K562 (cell line): Measurements from ENCODE around the gene DAW1. TPM values are rescaled to one million over a fixed set of nuclear protein-coding genes. Genes with fewer than 3 reads are reported as not detected.

Source experiments
- ATAC-seq: fragments of 200-7000 bp; cut with Tn5 transposase; 3 replicates; pipeline ENCODE4 v1.9.1; 2020; ENCODE audit warnings: moderate library complexity
- BruUV-seq: library from RNA; stranded (reverse); fragments of 400-500 nt; replicated peaks from 2 replicates; lab custom pipeline; 2021; lab: Mats Ljungman, UMichigan
- CTCF ChIA-PET: fragments of 300-600 bp; formaldehyde crosslinking; extraction: SDS; loops from one replicate; lab custom pipeline; 2021; ENCODE audit warnings: low intra/inter-chr PET ratio; lab: Yijun Ruan, JAX
- POLR2A ChIA-PET: fragments of 300-600, 350-650 bp; sonication (Branson Sonifier 250); formaldehyde crosslinking; extraction: SDS; loops from one replicate; lab custom pipeline; 2021; ENCODE audit warnings: antibody characterized with exemption, inconsistent platforms; lab: Yijun Ruan, JAX
- DNase-seq, 4 experiments: peaks; one replicate each; pipeline versions ENCODE4 v3.0.0 to v3.0.0-alpha.2; 2011 to 2018; ENCODE audit warnings: low spot score in 3 of 4, mixed read lengths in 3 of 4; ENCODE audit errors: extremely low read depth in 1 of 4
- FAIRE-seq: peaks from 2 replicates; lab custom pipeline; 2011; peaks lifted over from hg19 to GRCh38; lab: Jason Lieb, UNC
- H2AFZ ChIP-seq: 2 replicates; pipeline ENCODE4 v1.6.0; 2011; ENCODE audit warnings: low read depth, low read length, control low read depth, inconsistent platforms
- H3K27ac ChIP-seq: fragments of 200-600 bp; 3 replicates; pipeline ENCODE4 v1.8.0; 2011; ENCODE audit warnings: low read depth, mild to moderate bottlenecking, control low read depth, inconsistent platforms, low read length, moderate library complexity, mixed read lengths; ENCODE audit errors: extremely low read depth
- H3K27me3 ChIP-seq, 2 experiments: fragments of 300-600 bp in 1 of 2; 2 replicates in 1 of 2; 3 replicates in 1 of 2; pipeline versions ENCODE4 v1.6.0 to v1.8.0; 2011; ENCODE audit warnings: inconsistent platforms in 2 of 2, low read length in 2 of 2, mild to moderate bottlenecking in 1 of 2, mixed read lengths in 1 of 2, moderate library complexity in 1 of 2; ENCODE audit not compliant: control insufficient read depth in 2 of 2, insufficient read depth in 2 of 2
- H3K36me3 ChIP-seq: fragments of 300-600 bp; 3 replicates; pipeline ENCODE4 v1.8.0; 2011; ENCODE audit warnings: mild to moderate bottlenecking, low read length, inconsistent platforms; ENCODE audit not compliant: control insufficient read depth, insufficient read depth
- H3K4me1 ChIP-seq, 2 experiments: fragments of 200-600 bp in 1 of 2; replicated peaks in 1 of 2; 2 replicates in 1 of 2; 3 replicates in 1 of 2; pipeline versions ENCODE4 v1.5.1 to v1.8.0; 2011; ENCODE audit warnings: inconsistent platforms in 2 of 2, low read length in 2 of 2, mild to moderate bottlenecking in 1 of 2, mixed read lengths in 1 of 2, moderate library complexity in 1 of 2; ENCODE audit not compliant: control insufficient read depth in 2 of 2, insufficient read depth in 2 of 2
- H3K4me2 ChIP-seq: 2 replicates; pipeline ENCODE4 v1.6.1; 2011; ENCODE audit warnings: low read length, control low read depth, inconsistent platforms, mixed read lengths; ENCODE audit not compliant: insufficient read depth
- H3K4me3 ChIP-seq: fragments of 200-600 bp; sonication (generic), shearing (Covaris generic); 2 replicates; pipeline ENCODE4 v1.5.1; 2016; ENCODE audit warnings: control low read depth, inconsistent platforms
- H3K79me2 ChIP-seq: fragments of 200-600 bp; 3 replicates; pipeline ENCODE4 v1.8.0; 2011; ENCODE audit warnings: low read length, inconsistent platforms; ENCODE audit not compliant: control insufficient read depth, insufficient read depth
- H3K9ac ChIP-seq, 2 experiments: 2 replicates each; pipeline versions ENCODE4 v1.6.0 to v1.6.1; 2011; ENCODE audit warnings: low read depth in 2 of 2, low read length in 2 of 2, control low read depth in 1 of 2, inconsistent platforms in 1 of 2, mild to moderate bottlenecking in 1 of 2, mixed read lengths in 1 of 2; ENCODE audit not compliant: insufficient read depth in 1 of 2
- H3K9me1 ChIP-seq: one replicate; pipeline ENCODE4 v1.6.0; 2011; ENCODE audit warnings: inconsistent platforms, mild to moderate bottlenecking, low read length, moderate library complexity; ENCODE audit not compliant: control insufficient read depth, insufficient read depth
- H3K9me3 ChIP-seq: replicated peaks from 2 replicates; pipeline ENCODE4 v1.5.1; 2011; ENCODE audit warnings: low read depth, low read length, inconsistent platforms; ENCODE audit not compliant: control insufficient read depth, insufficient read depth
- H4K20me1 ChIP-seq: replicated peaks from 2 replicates; pipeline ENCODE4 v1.6.1; 2011; ENCODE audit warnings: low read length, inconsistent platforms, mixed read lengths; ENCODE audit not compliant: control insufficient read depth, insufficient read depth
- GABPB2 ChIP-seq: fragments of 250-450 bp; sonication (Bioruptor Pico); conservative IDR thresholded peaks from 2 replicates; pipeline ENCODE4 v1.5.1; 2021; ENCODE audit warnings: mild to moderate bottlenecking
- MTA2 ChIP-seq: fragments of 450-650 bp; IDR thresholded peaks from 2 replicates; pipeline ENCODE4 v1.6.1; 2016; ENCODE audit warnings: low read depth
- NFRKB ChIP-seq: fragments of 450-650 bp; IDR thresholded peaks from 2 replicates; pipeline ENCODE4 v1.6.1; 2016; ENCODE audit warnings: low read depth
- PHF20 ChIP-seq: fragments of 450-650 bp; IDR thresholded peaks from 2 replicates; pipeline ENCODE4 v1.6.1; 2018; ENCODE audit not compliant: partially characterized antibody
- RBM15 ChIP-seq: fragments of 200-400 bp; formaldehyde crosslinking; IDR thresholded peaks from 2 replicates; pipeline ENCODE4 v1.6.1; 2018; ENCODE audit warnings: mild to moderate bottlenecking, low read length, moderate library complexity; ENCODE audit not compliant: insufficient read depth
- RBM17 ChIP-seq: fragments of 200-400 bp; formaldehyde crosslinking; IDR thresholded peaks from 2 replicates; pipeline ENCODE4 v1.6.1; 2017; ENCODE audit warnings: low read depth, mild to moderate bottlenecking, low read length, borderline replicate concordance
- TBP ChIP-seq: optimal IDR thresholded peaks from 2 replicates; pipeline ENCODE3; 2011; ENCODE audit warnings: low read depth, low read length, improper control_type of control experiment
- TEAD4 ChIP-seq, 2 experiments: sonication (generic) in 1 of 2; formaldehyde crosslinking in 1 of 2; IDR thresholded peaks; 2 replicates each; pipeline versions ENCODE4 v1.6.1 to v1.8.0; 2012 to 2022; ENCODE audit warnings: borderline replicate concordance in 1 of 2, inconsistent platforms in 1 of 2, low read length in 1 of 2, mild to moderate bottlenecking in 1 of 2, missing genetic modification reagents in 1 of 2
- U2AF2 ChIP-seq: fragments of 200-400 bp; formaldehyde crosslinking; optimal IDR thresholded peaks from 2 replicates; pipeline ENCODE3; 2017; ENCODE audit warnings: low read depth, mild to moderate bottlenecking, low read length
- ZNF232 ChIP-seq: sonication (generic); formaldehyde crosslinking; IDR thresholded peaks from 2 replicates; pipeline ENCODE4 v1.8.0; 2022; ENCODE audit warnings: mild to moderate bottlenecking, missing genetic modification reagents
- ZNF316 ChIP-seq: fragments of 450-650 bp; IDR thresholded peaks from 2 replicates; pipeline ENCODE4 v1.6.1; 2016
- ZNF408 ChIP-seq: fragments of 250-450 bp; sonication (Bioruptor Pico); IDR thresholded peaks from 2 replicates; pipeline ENCODE4 v1.4.0; 2020; ENCODE audit warnings: low read depth, mild to moderate bottlenecking, moderate library complexity
- WGBS: fragments of 100-300 bp; shearing (Covaris generic); methylation state at CpG from one replicate; pipeline ENCODE4 v1.1.6; 2016; ENCODE audit warnings: low coverage, mixed read lengths; ENCODE audit not compliant: insufficient coverage; ENCODE audit errors: missing lambda C conversion rate; 5-methylcytosine and 5-hydroxymethylcytosine counted together
- in situ Hi-C: fragments of 300-500 bp; cut with MboI; formaldehyde crosslinking; loops from 4 replicates; pipeline ENCODE4 v1.15.0; 2018; ENCODE audit warnings: inconsistent platforms, mixed read lengths
- intact Hi-C: fragments of 100-400 bp; cut with micrococcal nuclease; formaldehyde crosslinking; loops from 2 replicates; pipeline ENCODE4 v1.14.2; 2022
- polyA plus RNA-seq, 8 experiments: library from polyadenylated mRNA; depleted of rRNA in 4 of 8; stranded (reverse) in 5 of 8; unstranded in 3 of 8; fragments of >200 nt; fragmentation: Nextera tagmentation in 2 of 8; fragmentation: Illumina TruSeq in 1 of 8; extraction: Ambion mirVana in 2 of 8; extraction: Trizol in 1 of 8; gene quantifications; 2 replicates each; pipeline versions ENCODE4 v1.2.1 to v1.2.3, GENCODE V29; 2011 to 2014; ENCODE audit warnings: inconsistent platforms in 1 of 8, missing spikeins in 1 of 8
- total RNA-seq, 7 experiments: library from RNA; depleted of rRNA in 6 of 7; stranded (reverse); fragments of >200 nt in 6 of 7; fragmentation: Illumina TruSeq in 2 of 7; extraction: Trizol in 2 of 7; gene quantifications; 2 replicates each; pipeline versions ENCODE4 v1.2.1 to v1.2.3, GENCODE V29; 2011 to 2021; ENCODE audit warnings: low replicate concordance in 1 of 7
- TF ChIP-seq, protein P1 (sequence below), 2 experiments: fragments of 450-650 bp; IDR thresholded peaks; 2 replicates each; pipeline ENCODE4 v1.6.1; 2018; ENCODE audit warnings: mild to moderate bottlenecking in 2 of 2, low read depth in 1 of 2; ENCODE audit not compliant: partially characterized antibody in 2 of 2
- TF ChIP-seq, protein P2 (sequence below): fragments of 450-650 bp; formaldehyde crosslinking; IDR thresholded peaks from 2 replicates; pipeline ENCODE4 v1.4.0; 2020; ENCODE audit warnings: mild to moderate bottlenecking, moderate library complexity
- TF ChIP-seq, protein P3 (sequence below): IDR thresholded peaks from 2 replicates; pipeline ENCODE4 v1.6.1; 2014; ENCODE audit warnings: antibody characterized with exemption

The DAW1 gene
- total and polyA plus RNA-seq, 9 of the 15 experiments (the other 6 are each of a cell fraction or from before 2014, with no cell fraction given) = not detected

DNA sequence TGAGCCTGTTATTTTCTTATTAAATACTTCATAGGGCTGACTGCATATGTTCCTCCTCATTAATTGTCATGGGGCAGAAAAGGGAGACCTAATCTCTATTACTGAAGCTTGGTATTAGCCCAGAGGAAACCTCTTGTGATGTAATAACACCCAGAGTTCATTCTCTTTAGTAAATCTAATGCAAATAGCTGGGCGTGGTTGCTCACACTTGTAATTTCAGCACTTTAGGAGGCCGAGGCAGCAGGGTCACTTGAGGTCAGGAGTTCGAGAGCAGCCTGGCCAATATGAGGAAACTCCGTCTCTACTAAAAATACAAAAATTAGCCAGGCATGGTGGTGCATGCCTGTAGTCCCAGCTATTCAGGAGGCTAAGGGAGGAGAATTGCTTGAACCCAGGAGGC lies 14.7 kb downstream of the DAW1 start:
- Histone ChIP-seq H4K20me1 (no peaks in the 10 kb centered on the region), H2AFZ (no peak overlapping the region), H3K79me2 (no peaks in the 10 kb centered on the region), H3K27ac (no peak overlapping the region), H3K27me3 (no peaks in the 10 kb centered on the region), H3K4me3 (no peak overlapping the region), H3K4me2 (no peak overlapping the region), H3K9me1 (no peaks in the 10 kb centered on the region), H3K9me3 (no peaks in the 10 kb centered on the region), H3K9ac (no peak overlapping the region)
- ChIA-PET POLR2A (no interaction called here), CTCF (no interaction called here)
- in situ Hi-C loops = loop anchor here (10.0 kb wide), 1 partner anchor 761 kb away; no protein-coding TSS in a partner anchor
- FAIRE-seq = no peak
- no TSS peak for BruUV-seq
- 0% methylated on average over 3 of the region's 4 CpGs for WGBS
- DNase-seq = no peak
- no peak for ATAC-seq
- no peak for TF ChIP-seq PHF20
- no peak for TF ChIP-seq TBP
- no peak for TF ChIP-seq ZNF316
- TF ChIP-seq TEAD4 (IDR thresholded peaks at IDR 0.05; ENCODE audit: low read length) = no peak
- no peak for TF ChIP-seq TEAD4 (CRISPR knock-in tag; IDR thresholded peaks at IDR 0.05; ENCODE audit: borderline replicate concordance)
- no peak for TF ChIP-seq U2AF2
- TF ChIP-seq, protein P1, sequence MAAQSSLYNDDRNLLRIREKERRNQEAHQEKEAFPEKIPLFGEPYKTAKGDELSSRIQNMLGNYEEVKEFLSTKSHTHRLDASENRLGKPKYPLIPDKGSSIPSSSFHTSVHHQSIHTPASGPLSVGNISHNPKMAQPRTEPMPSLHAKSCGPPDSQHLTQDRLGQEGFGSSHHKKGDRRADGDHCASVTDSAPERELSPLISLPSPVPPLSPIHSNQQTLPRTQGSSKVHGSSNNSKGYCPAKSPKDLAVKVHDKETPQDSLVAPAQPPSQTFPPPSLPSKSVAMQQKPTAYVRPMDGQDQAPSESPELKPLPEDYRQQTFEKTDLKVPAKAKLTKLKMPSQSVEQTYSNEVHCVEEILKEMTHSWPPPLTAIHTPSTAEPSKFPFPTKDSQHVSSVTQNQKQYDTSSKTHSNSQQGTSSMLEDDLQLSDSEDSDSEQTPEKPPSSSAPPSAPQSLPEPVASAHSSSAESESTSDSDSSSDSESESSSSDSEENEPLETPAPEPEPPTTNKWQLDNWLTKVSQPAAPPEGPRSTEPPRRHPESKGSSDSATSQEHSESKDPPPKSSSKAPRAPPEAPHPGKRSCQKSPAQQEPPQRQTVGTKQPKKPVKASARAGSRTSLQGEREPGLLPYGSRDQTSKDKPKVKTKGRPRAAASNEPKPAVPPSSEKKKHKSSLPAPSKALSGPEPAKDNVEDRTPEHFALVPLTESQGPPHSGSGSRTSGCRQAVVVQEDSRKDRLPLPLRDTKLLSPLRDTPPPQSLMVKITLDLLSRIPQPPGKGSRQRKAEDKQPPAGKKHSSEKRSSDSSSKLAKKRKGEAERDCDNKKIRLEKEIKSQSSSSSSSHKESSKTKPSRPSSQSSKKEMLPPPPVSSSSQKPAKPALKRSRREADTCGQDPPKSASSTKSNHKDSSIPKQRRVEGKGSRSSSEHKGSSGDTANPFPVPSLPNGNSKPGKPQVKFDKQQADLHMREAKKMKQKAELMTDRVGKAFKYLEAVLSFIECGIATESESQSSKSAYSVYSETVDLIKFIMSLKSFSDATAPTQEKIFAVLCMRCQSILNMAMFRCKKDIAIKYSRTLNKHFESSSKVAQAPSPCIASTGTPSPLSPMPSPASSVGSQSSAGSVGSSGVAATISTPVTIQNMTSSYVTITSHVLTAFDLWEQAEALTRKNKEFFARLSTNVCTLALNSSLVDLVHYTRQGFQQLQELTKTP (IDR thresholded peaks at IDR 0.05; ENCODE audit: low read depth in 1 of 2, partially characterized antibody in 2 of 2) = no peak
- no peak for TF ChIP-seq MTA2
- TF ChIP-seq, protein P2, sequence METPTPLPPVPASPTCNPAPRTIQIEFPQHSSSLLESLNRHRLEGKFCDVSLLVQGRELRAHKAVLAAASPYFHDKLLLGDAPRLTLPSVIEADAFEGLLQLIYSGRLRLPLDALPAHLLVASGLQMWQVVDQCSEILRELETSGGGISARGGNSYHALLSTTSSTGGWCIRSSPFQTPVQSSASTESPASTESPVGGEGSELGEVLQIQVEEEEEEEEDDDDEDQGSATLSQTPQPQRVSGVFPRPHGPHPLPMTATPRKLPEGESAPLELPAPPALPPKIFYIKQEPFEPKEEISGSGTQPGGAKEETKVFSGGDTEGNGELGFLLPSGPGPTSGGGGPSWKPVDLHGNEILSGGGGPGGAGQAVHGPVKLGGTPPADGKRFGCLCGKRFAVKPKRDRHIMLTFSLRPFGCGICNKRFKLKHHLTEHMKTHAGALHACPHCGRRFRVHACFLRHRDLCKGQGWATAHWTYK (CRISPR knock-in tag) = no peak
- no peak for TF ChIP-seq RBM17
- TF ChIP-seq RBM15 = no peak
- no peak for TF ChIP-seq ZNF232
- no peak for TF ChIP-seq NFRKB
- TF ChIP-seq, protein P3, sequence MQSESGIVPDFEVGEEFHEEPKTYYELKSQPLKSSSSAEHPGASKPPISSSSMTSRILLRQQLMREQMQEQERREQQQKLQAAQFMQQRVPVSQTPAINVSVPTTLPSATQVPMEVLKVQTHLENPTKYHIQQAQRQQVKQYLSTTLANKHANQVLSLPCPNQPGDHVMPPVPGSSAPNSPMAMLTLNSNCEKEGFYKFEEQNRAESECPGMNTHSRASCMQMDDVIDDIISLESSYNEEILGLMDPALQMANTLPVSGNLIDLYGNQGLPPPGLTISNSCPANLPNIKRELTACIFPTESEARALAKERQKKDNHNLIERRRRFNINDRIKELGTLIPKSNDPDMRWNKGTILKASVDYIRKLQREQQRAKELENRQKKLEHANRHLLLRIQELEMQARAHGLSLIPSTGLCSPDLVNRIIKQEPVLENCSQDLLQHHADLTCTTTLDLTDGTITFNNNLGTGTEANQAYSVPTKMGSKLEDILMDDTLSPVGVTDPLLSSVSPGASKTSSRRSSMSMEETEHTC = no peak
- TF ChIP-seq ZNF408 = no peak
- TF ChIP-seq GABPB2 (CRISPR knock-in tag) = no peak
- TF ChIP-seq, all 486 proteins: peak for 0
- Histone ChIP-seq H3K36me3 (no peaks in the 10 kb centered on the region), H3K4me1 (no peaks in the 10 kb centered on the region)
- intact Hi-C loops = no loop called here
